ENCODE measurements around the gene STARD10.
"Not testable (repeated sequence)": the region's sequence is repeated elsewhere in the genome, so short reads cannot be mapped to it uniquely, and the experiment has no call there.

STARD10 gene

GRCh38 chr11:72807792-72808191, 13.9 kb upstream of the STARD10 start:
- no peak for DNase-seq (ENCODE audit: low read depth in 3 of 3)

- DNase-seq (ENCODE audit: low read depth in 3 of 3), result no peak
Measured at GRCh38 chr11:72807021-72807693, 13.3 kb upstream of the STARD10 start.

- not testable (repeated sequence) for DNase-seq (ENCODE audit: low read depth in 3 of 3)
Measured at GRCh38 chr11:72806378-72806777, 12.5 kb upstream of the STARD10 start.

GRCh38 chr11:72805216-72805615, 11.4 kb upstream of the STARD10 start:
- no peak for DNase-seq (ENCODE audit: low read depth in 3 of 3)

GRCh38 chr11:72802822-72803221, 9.0 kb upstream of the STARD10 start:
- DNase-seq (ENCODE audit: low read depth in 3 of 3), result no peak

- no peak for DNase-seq (ENCODE audit: low read depth in 3 of 3)
Measured at GRCh38 chr11:72799441-72799840, 5.6 kb upstream of the STARD10 start.

DNA sequence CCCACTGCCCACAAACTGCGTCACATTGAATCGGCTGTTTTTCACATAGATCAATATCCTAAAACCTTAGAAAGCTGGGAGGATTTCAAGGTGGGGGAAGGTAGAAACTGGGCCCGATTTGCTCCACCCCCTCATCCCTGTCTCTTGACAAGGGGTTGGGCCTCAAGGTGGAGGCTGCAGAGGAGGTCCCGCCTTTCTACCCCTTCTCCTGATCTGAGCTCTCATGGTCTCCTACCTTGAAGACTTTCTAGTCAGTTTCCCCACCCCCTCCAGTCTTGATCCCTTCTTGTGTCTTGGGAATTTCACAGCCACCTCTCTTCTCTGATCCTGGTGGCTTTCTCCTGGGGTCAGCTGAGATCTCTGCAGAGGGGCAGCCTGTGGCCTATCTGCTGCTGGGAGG, 4.5 kb upstream of the STARD10 start:
- DNase-seq (ENCODE audit: low read depth in 3 of 3), result no peak

- DNase-seq (ENCODE audit: low read depth in 3 of 3), result no peak
Measured at GRCh38 chr11:72793076-72793424, 797 bp downstream of the STARD10 start.

GRCh38 chr11:72792437-72793021, 1.3 kb downstream of the STARD10 start:
- DNase-seq (ENCODE audit: low read depth in 3 of 3), result no peak

- DNase-seq (ENCODE audit: low read depth in 3 of 3), result not testable (repeated sequence)
Measured at GRCh38 chr11:72791228-72791627, 2.6 kb downstream of the STARD10 start.

- no peak for DNase-seq (ENCODE audit: low read depth in 3 of 3)
Measured at GRCh38 chr11:72789493-72790131, 4.2 kb downstream of the STARD10 start.

DNA sequence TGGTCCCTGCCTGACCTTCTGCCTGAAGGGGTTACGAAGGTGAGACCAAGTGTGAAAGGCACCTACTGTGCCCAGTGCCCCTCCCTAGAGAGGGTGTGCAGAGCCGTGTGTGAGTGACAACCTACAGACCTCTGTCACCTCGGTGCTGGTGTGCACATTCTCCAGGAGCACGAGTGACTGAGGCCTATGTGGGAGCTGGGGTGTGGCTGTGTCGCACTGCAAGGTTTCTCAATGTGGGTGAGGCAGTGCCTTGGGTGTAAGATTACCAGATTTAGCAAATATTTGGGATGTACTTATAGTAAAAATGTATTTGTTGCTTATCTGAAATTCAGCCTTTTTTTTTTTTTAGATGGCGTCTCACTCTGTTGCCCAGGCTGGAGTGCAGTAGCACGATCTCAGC, 5.6 kb downstream of the STARD10 start:
- DNase-seq (ENCODE audit: low read depth in 3 of 3), result no peak

- DNase-seq (ENCODE audit: low read depth in 3 of 3), result no peak
Measured at GRCh38 chr11:72787216-72788104, 6.4 kb downstream of the STARD10 start.

- no peak for DNase-seq (ENCODE audit: low read depth in 3 of 3)
Measured at GRCh38 chr11:72786305-72787215, 7.3 kb downstream of the STARD10 start.

DNA sequence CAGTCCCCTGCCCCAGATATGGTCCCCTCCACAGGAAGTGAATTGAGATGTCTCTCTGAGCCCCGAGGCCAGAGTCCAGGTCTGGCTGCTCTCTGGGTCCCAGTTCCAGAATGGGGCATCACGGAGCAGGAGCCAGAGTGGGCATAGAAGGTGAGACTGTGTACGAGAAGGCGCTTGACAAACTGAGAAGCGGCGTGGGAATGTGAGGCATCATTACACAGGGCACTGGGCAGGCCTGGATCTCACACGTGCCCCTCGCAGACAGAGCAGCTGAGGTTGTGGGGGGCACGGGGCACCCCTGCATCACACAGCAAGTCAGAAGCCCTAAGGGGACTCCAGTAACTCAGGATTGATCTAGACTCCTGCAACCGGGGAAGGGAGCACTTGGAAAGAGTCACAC, 9.2 kb downstream of the STARD10 start:
- no peak for DNase-seq (ENCODE audit: low read depth in 3 of 3)

GRCh38 chr11:72783144-72783905, 10.5 kb downstream of the STARD10 start:
- no peak for DNase-seq (ENCODE audit: low read depth in 3 of 3)

- no peak for DNase-seq (ENCODE audit: low read depth in 3 of 3)
Measured at GRCh38 chr11:72782081-72782920, 11.5 kb downstream of the STARD10 start.

DNA sequence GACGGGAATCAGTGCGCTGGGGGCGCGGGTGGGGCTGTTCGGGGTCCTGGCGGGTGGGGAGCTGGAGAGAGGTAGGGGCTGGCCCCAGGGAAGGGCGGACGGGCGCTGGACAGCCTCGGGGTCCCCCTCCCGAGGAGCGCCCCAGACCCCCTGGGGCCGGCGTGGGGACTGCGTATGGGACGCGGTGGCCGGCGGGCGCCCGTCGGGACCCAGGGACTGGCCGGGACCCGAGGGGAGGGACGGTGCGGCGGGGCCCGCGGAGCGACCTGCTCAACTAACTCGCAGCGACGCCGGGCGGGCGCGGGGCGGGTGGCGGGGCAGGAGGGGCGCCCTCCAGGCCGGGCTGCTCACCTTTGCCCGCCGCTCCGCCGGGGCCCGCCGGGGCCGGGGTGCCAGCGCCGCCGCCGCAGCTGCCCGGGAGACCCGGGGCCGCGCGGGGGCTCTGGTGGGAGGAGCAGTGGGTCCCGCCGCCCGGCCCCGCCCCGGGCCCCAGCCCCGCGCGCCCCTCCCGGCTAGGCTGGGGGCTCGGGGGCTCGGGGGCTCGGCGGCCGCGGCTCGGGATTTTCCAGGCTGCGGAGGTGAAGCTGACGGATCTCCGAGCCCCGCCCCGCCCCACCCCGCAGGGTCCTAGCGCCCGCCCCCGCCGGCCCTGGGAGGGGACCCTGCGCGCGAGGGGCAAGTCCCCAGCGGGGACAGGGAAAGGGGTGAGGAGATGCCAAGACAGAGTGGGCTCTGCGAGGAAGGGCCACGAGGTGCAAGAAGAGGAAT, 12.3 kb downstream of the STARD10 start:
- peak in 1 of 3 donors; percentile 19 for DNase-seq (ENCODE audit: low read depth in 3 of 3)

DNA sequence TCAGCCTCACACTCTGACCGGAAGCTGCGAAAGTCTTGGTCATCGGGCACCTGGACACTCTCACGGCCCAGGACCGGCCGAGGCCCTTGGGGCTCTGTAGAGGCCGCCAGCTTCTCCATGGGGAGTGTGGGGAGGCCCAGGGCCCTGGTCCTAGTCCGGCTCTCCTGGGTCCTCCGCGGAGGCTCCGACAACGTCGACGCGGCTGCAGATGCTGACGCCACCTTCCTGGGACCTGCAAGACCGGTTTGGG, 12.9 kb downstream of the STARD10 start:
- DNase-seq (ENCODE audit: low read depth in 3 of 3), result no peak

Measured in stimulated activated CD4-positive, alpha-beta T cell treated with anti-CD3 and anti-CD28 coated beads, TNF-alpha, amount 100 ng/mL, for 48 hours (primary cell).